Measurements from ENCODE around the gene SLC47A2.

SLC47A2 gene

GRCh38 chr17:19743101-19744100, 27.0 kb upstream of the SLC47A2 start:
- Histone ChIP-seq H3K27me3 (ENCODE audit: control insufficient read depth in 3 of 3, insufficient read depth in 3 of 3, low read depth in 1 of 3, low read length in 3 of 3) (peaks cover 0 to 26% (median 0%) of the 10 kb centered on the region in 3 experiments), H2BK5ac (ENCODE audit: low read length) (peak overlapping the region; percentile 32), H4K8ac (ENCODE audit: low read depth, low read length) (peak overlapping the region; percentile 65), H3K4me3 (ENCODE audit: low read length in 2 of 2) (no peak overlapping the region), H4K91ac (ENCODE audit: low read depth, low read length, poor library complexity) (no peak overlapping the region), H3K4me2 (ENCODE audit: insufficient read depth, low read length, poor library complexity, severe bottlenecking) (no peak overlapping the region), H3K23ac (ENCODE audit: low read depth, low read length, poor library complexity) (no peak overlapping the region), H2BK120ac (ENCODE audit: low read depth, low read length) (peak overlapping the region; percentile 43), H3K14ac (ENCODE audit: low read length) (no peak overlapping the region), H2BK15ac (ENCODE audit: low read length) (no peak overlapping the region), H3K9ac (ENCODE audit: low read depth, low read length, poor library complexity) (no peak overlapping the region), H2BK12ac (ENCODE audit: low read length) (peak overlapping the region; percentile 63), H2AK5ac (ENCODE audit: low read depth, low read length) (peak overlapping the region; percentile 79), H3K18ac (ENCODE audit: low read length) (peak overlapping the region; percentile 13), H3K4ac (ENCODE audit: low read length) (no peak overlapping the region), H3K27ac (replicated peaks; ENCODE audit: low read length) (no peak overlapping the region), H3K4me1 (ENCODE audit: control insufficient read depth in 2 of 2, insufficient read depth in 1 of 2, low read depth in 1 of 2, low read length in 2 of 2) (peaks cover 2 to 9% of the 10 kb centered on the region in 2 donors), H3K36me3 (replicated peaks in 1 of 2; ENCODE audit: control insufficient read depth in 2 of 2, insufficient read depth in 2 of 2, low read length in 2 of 2) (no peaks in the 10 kb centered on the region), H2AFZ (ENCODE audit: low read length) (no peak overlapping the region), H3K9me3 (replicated peaks in 1 of 2; ENCODE audit: control insufficient read depth in 2 of 2, insufficient read depth in 1 of 2, low read depth in 1 of 2, low read length in 2 of 2) (peaks cover 0 to 2% of the 10 kb centered on the region in 2 donors), H3K79me1 (ENCODE audit: low read depth, low read length) (peaks cover 1% of the 10 kb centered on the region)
- no peak for DNase-seq (ENCODE audit: low spot score)
- no CpG with 5 or more reads among the region's 34 CpGs for WGBS, 2 donors (ENCODE audit: extremely low coverage in 2 of 2, insufficient read length in 2 of 2, insufficient replicate concordance in 1 of 2)

- WGBS, 2 donors (ENCODE audit: extremely low coverage in 2 of 2, insufficient read length in 2 of 2, insufficient replicate concordance in 1 of 2) = no CpG with 5 or more reads among the region's 10 CpGs
- H2BK120ac ChIP-seq (ENCODE audit: low read depth, low read length) = no peak overlapping the region
These were observed 26.1 kb upstream of the SLC47A2 start for GRCh38 chr17:19742495-19742894.

GRCh38 chr17:19741832-19742457, 25.6 kb upstream of the SLC47A2 start:
- no CpG with 5 or more reads among the region's 14 CpGs for WGBS, 2 donors (ENCODE audit: extremely low coverage in 2 of 2, insufficient read length in 2 of 2, insufficient replicate concordance in 1 of 2)
- Histone ChIP-seq H2AK5ac (ENCODE audit: low read depth, low read length) (no peak overlapping the region), H3K27me3 (ENCODE audit: control insufficient read depth in 3 of 3, insufficient read depth in 3 of 3, low read depth in 1 of 3, low read length in 3 of 3) (peaks cover 0 to 16% (median 0%) of the 10 kb centered on the region in 3 experiments), H3K23ac (ENCODE audit: low read depth, low read length, poor library complexity) (no peak overlapping the region), H3K4me2 (ENCODE audit: insufficient read depth, low read length, poor library complexity, severe bottlenecking) (no peak overlapping the region), H3K18ac (ENCODE audit: low read length) (peak overlapping the region; percentile 35), H3K9me3 (replicated peaks in 1 of 2; ENCODE audit: control insufficient read depth in 2 of 2, insufficient read depth in 1 of 2, low read depth in 1 of 2, low read length in 2 of 2) (peaks cover 0 to 2% of the 10 kb centered on the region in 2 donors), H3K27ac (replicated peaks; ENCODE audit: low read length) (no peak overlapping the region), H3K36me3 (replicated peaks in 1 of 2; ENCODE audit: control insufficient read depth in 2 of 2, insufficient read depth in 2 of 2, low read length in 2 of 2) (no peaks in the 10 kb centered on the region), H4K91ac (ENCODE audit: low read depth, low read length, poor library complexity) (no peak overlapping the region), H4K8ac (ENCODE audit: low read depth, low read length) (no peak overlapping the region), H3K14ac (ENCODE audit: low read length) (no peak overlapping the region), H2BK5ac (ENCODE audit: low read length) (no peak overlapping the region), H3K4ac (ENCODE audit: low read length) (no peak overlapping the region), H3K79me1 (ENCODE audit: low read depth, low read length) (peaks cover 1% of the 10 kb centered on the region), H2BK15ac (ENCODE audit: low read length) (peak overlapping the region; percentile 24), H2BK120ac (ENCODE audit: low read depth, low read length) (no peak overlapping the region), H2BK12ac (ENCODE audit: low read length) (no peak overlapping the region), H3K9ac (ENCODE audit: low read depth, low read length, poor library complexity) (no peak overlapping the region), H3K4me1 (ENCODE audit: control insufficient read depth in 2 of 2, insufficient read depth in 1 of 2, low read depth in 1 of 2, low read length in 2 of 2) (peaks cover 2 to 7% of the 10 kb centered on the region in 2 donors), H3K4me3 (ENCODE audit: low read length in 2 of 2) (no peak overlapping the region), H2AFZ (ENCODE audit: low read length) (no peak overlapping the region)
- DNase-seq (ENCODE audit: low spot score) = no peak

More at GRCh38 chr17:19742495-19742894, 26.1 kb upstream of the SLC47A2 start:
- Histone ChIP-seq H3K9ac (ENCODE audit: low read depth, low read length, poor library complexity) (no peak overlapping the region), H3K79me1 (ENCODE audit: low read depth, low read length) (peaks cover 1% of the 10 kb centered on the region), H3K27ac (replicated peaks; ENCODE audit: low read length) (no peak overlapping the region), H2AFZ (ENCODE audit: low read length) (no peak overlapping the region), H3K4me3 (ENCODE audit: low read length in 2 of 2) (no peak overlapping the region), H3K14ac (ENCODE audit: low read length) (no peak overlapping the region), H2AK5ac (ENCODE audit: low read depth, low read length) (no peak overlapping the region), H3K27me3 (ENCODE audit: control insufficient read depth in 3 of 3, insufficient read depth in 3 of 3, low read depth in 1 of 3, low read length in 3 of 3) (peaks cover 0 to 20% (median 0%) of the 10 kb centered on the region in 3 experiments), H3K9me3 (replicated peaks in 1 of 2; ENCODE audit: control insufficient read depth in 2 of 2, insufficient read depth in 1 of 2, low read depth in 1 of 2, low read length in 2 of 2) (peaks cover 0 to 2% of the 10 kb centered on the region in 2 donors), H3K36me3 (replicated peaks in 1 of 2; ENCODE audit: control insufficient read depth in 2 of 2, insufficient read depth in 2 of 2, low read length in 2 of 2) (no peaks in the 10 kb centered on the region), H4K8ac (ENCODE audit: low read depth, low read length) (no peak overlapping the region), H3K4me2 (ENCODE audit: insufficient read depth, low read length, poor library complexity, severe bottlenecking) (no peak overlapping the region), H3K4me1 (ENCODE audit: control insufficient read depth in 2 of 2, insufficient read depth in 1 of 2, low read depth in 1 of 2, low read length in 2 of 2) (peaks cover 2 to 7% of the 10 kb centered on the region in 2 donors), H3K18ac (ENCODE audit: low read length) (no peak overlapping the region), H2BK5ac (ENCODE audit: low read length) (peak overlapping the region; percentile 32), H4K91ac (ENCODE audit: low read depth, low read length, poor library complexity) (no peak overlapping the region), H2BK12ac (ENCODE audit: low read length) (no peak overlapping the region), H3K4ac (ENCODE audit: low read length) (no peak overlapping the region), H3K23ac (ENCODE audit: low read depth, low read length, poor library complexity) (no peak overlapping the region), H2BK15ac (ENCODE audit: low read length) (no peak overlapping the region)
- no peak for DNase-seq (ENCODE audit: low spot score)

GRCh38 chr17:19740933-19741332, 24.5 kb upstream of the SLC47A2 start:
- Histone ChIP-seq H3K9ac (ENCODE audit: low read depth, low read length, poor library complexity) (no peak overlapping the region), H2BK12ac (ENCODE audit: low read length) (no peak overlapping the region), H3K14ac (ENCODE audit: low read length) (no peak overlapping the region), H3K4me3 (ENCODE audit: low read length in 2 of 2) (no peak overlapping the region), H2AFZ (ENCODE audit: low read length) (no peak overlapping the region), H3K36me3 (replicated peaks in 1 of 2; ENCODE audit: control insufficient read depth in 2 of 2, insufficient read depth in 2 of 2, low read length in 2 of 2) (no peaks in the 10 kb centered on the region), H3K4ac (ENCODE audit: low read length) (no peak overlapping the region), H2BK15ac (ENCODE audit: low read length) (no peak overlapping the region), H4K8ac (ENCODE audit: low read depth, low read length) (no peak overlapping the region), H3K18ac (ENCODE audit: low read length) (no peak overlapping the region), H2AK5ac (ENCODE audit: low read depth, low read length) (no peak overlapping the region), H3K9me3 (replicated peaks in 1 of 2; ENCODE audit: control insufficient read depth in 2 of 2, insufficient read depth in 1 of 2, low read depth in 1 of 2, low read length in 2 of 2) (peaks cover 0 to 2% of the 10 kb centered on the region in 2 donors), H3K4me1 (ENCODE audit: control insufficient read depth in 2 of 2, insufficient read depth in 1 of 2, low read depth in 1 of 2, low read length in 2 of 2) (peaks cover 2 to 7% of the 10 kb centered on the region in 2 donors), H3K4me2 (ENCODE audit: insufficient read depth, low read length, poor library complexity, severe bottlenecking) (no peak overlapping the region), H3K23ac (ENCODE audit: low read depth, low read length, poor library complexity) (no peak overlapping the region), H3K79me1 (ENCODE audit: low read depth, low read length) (peaks cover 1% of the 10 kb centered on the region), H3K27me3 (ENCODE audit: control insufficient read depth in 3 of 3, insufficient read depth in 3 of 3, low read depth in 1 of 3, low read length in 3 of 3) (peaks cover 0 to 22% (median 0%) of the 10 kb centered on the region in 3 experiments), H2BK5ac (ENCODE audit: low read length) (no peak overlapping the region), H4K91ac (ENCODE audit: low read depth, low read length, poor library complexity) (no peak overlapping the region), H2BK120ac (ENCODE audit: low read depth, low read length) (no peak overlapping the region), H3K27ac (replicated peaks; ENCODE audit: low read length) (no peak overlapping the region)
- DNase-seq (ENCODE audit: low spot score) = no peak
- WGBS, 2 donors (ENCODE audit: extremely low coverage in 2 of 2, insufficient read length in 2 of 2, insufficient replicate concordance in 1 of 2) = no CpG with 5 or more reads among the region's 7 CpGs

All from neuronal stem cell (in vitro differentiated cells).